Activated CD4-positive, alpha-beta memory T cell treated with anti-CD3 and anti-CD28 coated beads for 36 hours (primary cell): ENCODE measurements around the gene MAP3K12. TPM values are rescaled to one million over a fixed set of nuclear protein-coding genes. Genes with fewer than 3 reads are reported as not detected.

ENCODE experiments used
- total RNA-seq, 2 experiments: library from RNA; stranded (reverse); gene quantifications; one replicate each; pipeline ENCODE4 v1.2.3, GENCODE V29; 2021

Gene MAP3K12
- total RNA-seq, 2 experiments from 2014 or later: 13.0 to 14.7 TPM

Other genes with a start within 250 kb of the MAP3K12 start
- gene ESPL1, start 231.2 kb downstream of the MAP3K12 start, total RNA-seq: 10 to 100 TPM; 70.0 to 77.2 TPM
- gene PFDN5, start 203.9 kb downstream of the MAP3K12 start, total RNA-seq: 100 to 1,000 TPM; 354 to 359 TPM
- 10 to 100 TPM; 77.9 to 82.5 TPM for gene MYG1, start 199.8 kb downstream of the MAP3K12 start, total RNA-seq
- gene AAAS, start 177.8 kb downstream of the MAP3K12 start, total RNA-seq: 10 to 100 TPM; 74.5 to 80.7 TPM
- gene SP7, start 163.1 kb downstream of the MAP3K12 start, total RNA-seq: not detected
- 10 to 100 TPM; 66.1 to 72.8 TPM for gene SP1, start 119.3 kb downstream of the MAP3K12 start, total RNA-seq
- gene AMHR2, start 75.6 kb downstream of the MAP3K12 start, total RNA-seq: not detected
- 100 to 1,000 TPM; 218 to 221 TPM for gene PRR13, start 57.7 kb downstream of the MAP3K12 start, total RNA-seq
- 100 to 1,000 TPM; 897 to 926 TPM for gene PCBP2, start 47.4 kb downstream of the MAP3K12 start, total RNA-seq
- gene TARBP2, start 1.8 kb upstream of the MAP3K12 start, total RNA-seq: 10 to 100 TPM; 27.5 to 29.7 TPM
- under 1 TPM in 1 of 2 experiments, not detected in 1; 0.58 TPM for gene NPFF, start 8.0 kb upstream of the MAP3K12 start, total RNA-seq
- gene ATF7, start 126.9 kb upstream of the MAP3K12 start, total RNA-seq: 10 to 100 TPM; 19.3 to 20.7 TPM
- gene ATP5MC2, start 176.6 kb upstream of the MAP3K12 start, total RNA-seq: 100 to 1,000 TPM; 378 TPM
- gene CALCOCO1, start 228.0 kb upstream of the MAP3K12 start, total RNA-seq: 10 to 100 TPM; 21.2 to 23.7 TPM